ENCODE data around the gene TEX26. TPM values are rescaled to one million over a fixed set of nuclear protein-coding genes. Genes with fewer than 3 reads are reported as not detected.

TEX26 gene
- not detected in 2 replicates for total RNA-seq (2011; cell fraction: chromatin; rRNA removed; ENCODE audit: low replicate concordance)
- total RNA-seq (2011; cell fraction: nucleolus; rRNA removed), result not detected in 2 replicates
- total RNA-seq (2011; cell fraction: nucleoplasm; rRNA removed), result not detected in 2 replicates
- not detected in 2 replicates for total RNA-seq (2014; rRNA removed)
- total RNA-seq (2014; rRNA removed; fragmentation: Illumina TruSeq; extraction: Trizol), result not detected in 2 replicates
- not detected in 2 replicates for total RNA-seq (2015; rRNA removed; fragmentation: Illumina TruSeq; extraction: Trizol)
- total RNA-seq (2021), result not detected in 2 replicates
- polyA plus RNA-seq (2011; rRNA removed), result not detected in 2 replicates
- polyA plus RNA-seq (2011; cell fraction: cytosol; rRNA removed), result not detected in 2 replicates
- polyA plus RNA-seq (2011; cell fraction: nucleus; rRNA removed), result not detected in 2 replicates
- not detected in 2 replicates for polyA plus RNA-seq (2012)
- polyA plus RNA-seq (2014; fragmentation: Illumina TruSeq; extraction: Trizol), result not detected in 2 replicates
- not detected for polyA plus RNA-seq (2014; fragmentation: Nextera tagmentation; extraction: Ambion mirVana)
- polyA plus RNA-seq (2014; rRNA removed), result not detected in 2 replicates
- polyA minus RNA-seq (2011; rRNA and poly(A)+ RNA removed), result not detected in 2 replicates
- polyA minus RNA-seq (2011; cell fraction: cytosol; rRNA and poly(A)+ RNA removed), result not detected in 2 replicates
- not detected in 2 replicates for polyA minus RNA-seq (2011; cell fraction: nucleus; rRNA and poly(A)+ RNA removed)
- not detected for Bru-seq, nascent RNA
- not detected for BruChase-seq, experiment 1, labeled RNA remaining after a 2-hour chase
- percentile 3 among the genes with signal in this experiment for BruChase-seq, experiment 2, labeled RNA remaining after a 6-hour chase
- long read RNA-seq, experiment 1, result 0 reads
- long read RNA-seq, experiment 2, result 0 reads
- long read RNA-seq, experiment 3, result 0 reads

DNA sequence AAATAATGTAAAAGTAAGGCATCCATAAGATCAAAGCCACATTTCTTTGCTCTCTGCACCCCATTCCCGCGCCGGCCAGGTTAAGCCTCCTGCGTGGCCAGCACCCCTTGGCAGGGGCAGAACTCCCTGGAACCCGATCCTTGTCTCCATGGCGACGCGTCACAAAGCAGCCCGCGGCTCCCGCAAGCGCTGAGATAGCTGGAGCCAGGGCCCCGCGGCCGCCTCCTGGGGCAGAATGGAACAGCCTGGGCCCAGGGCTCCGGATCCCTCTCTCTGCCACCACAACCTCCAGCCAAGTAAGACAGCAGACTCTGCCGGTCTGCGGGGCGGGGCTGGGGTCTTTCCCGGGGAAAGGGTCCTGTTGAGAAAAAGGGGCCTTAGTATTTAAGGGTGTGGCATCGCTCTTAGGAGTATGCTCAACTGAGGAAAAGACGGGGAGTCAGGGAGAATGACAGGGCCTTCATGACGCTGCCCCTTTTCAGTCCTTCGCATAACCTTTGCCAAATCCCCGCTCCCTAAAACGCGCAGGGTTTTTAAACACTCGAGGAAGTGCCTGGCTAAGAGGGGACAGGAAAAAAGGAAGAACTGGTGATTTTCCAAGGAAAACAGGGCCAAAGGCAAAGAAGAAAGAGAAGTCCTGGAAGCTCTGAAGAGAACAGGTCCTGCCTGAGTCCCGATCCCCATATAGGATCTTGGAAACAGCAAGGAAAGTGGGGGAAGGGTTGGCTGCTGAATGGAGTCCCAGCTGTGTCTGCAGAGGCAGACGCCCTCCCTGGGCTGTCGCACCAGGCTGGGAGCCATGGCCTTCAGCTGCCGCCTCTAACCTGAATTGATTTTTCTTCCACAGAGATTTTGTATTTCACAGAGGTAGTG lies at the start of gene TEX26:
TEX26 (plus strand) TSS at position 176 of the 873 bp plus-strand sequence; CDS start at position 236, 60 bp downstream.
- no peak for DNase-seq (ENCODE audit: extremely low read depth in 1 of 4, low spot score in 3 of 4)
- ChIA-PET POLR2A (no interaction called here), CTCF (ENCODE audit: low intra/inter-chr PET ratio) (no interaction called here)
- Histone ChIP-seq H3K79me2 (ENCODE audit: control insufficient read depth, insufficient read depth, low read length) (no peaks in the 10 kb centered on the region), H3K27me3 (ENCODE audit: control insufficient read depth in 2 of 2, insufficient read depth in 2 of 2, low read length in 2 of 2) (peaks cover 0 to 3% of the 10 kb centered on the region in 2 experiments; a peak in 1 of 5 replicates), H3K27ac (ENCODE audit: extremely low read depth, low read depth, low read length) (no peak within 1 kb of the TSS), H3K36me3 (ENCODE audit: control insufficient read depth, insufficient read depth, low read length) (no peaks in the 10 kb centered on the region), H3K9me1 (ENCODE audit: control insufficient read depth, insufficient read depth, low read length) (no peaks in the 10 kb centered on the region), H4K20me1 (replicated peaks; ENCODE audit: control insufficient read depth, insufficient read depth, low read length) (no peaks in the 10 kb centered on the region), H3K4me3 (no peak within 1 kb of the TSS), H3K9ac (ENCODE audit: insufficient read depth in 1 of 2, low read depth in 2 of 2, low read length in 2 of 2) (no peak within 1 kb of the TSS), H3K4me2 (ENCODE audit: insufficient read depth, low read length) (no peak within 1 kb of the TSS), H2AFZ (ENCODE audit: low read depth, low read length) (no peak within 1 kb of the TSS), H3K9me3 (replicated peaks; ENCODE audit: control insufficient read depth, insufficient read depth, low read depth, low read length) (no peaks in the 10 kb centered on the region), H3K4me1 (replicated peaks in 1 of 2; ENCODE audit: control insufficient read depth in 2 of 2, insufficient read depth in 2 of 2, low read length in 2 of 2) (no peaks in the 10 kb centered on the region)
- 2% methylated on average over 15 of the region's 32 CpGs for WGBS (ENCODE audit: insufficient coverage, low coverage, missing lambda C conversion rate)
- no TSS peak for BruUV-seq (replicated peaks)
- peak; percentile 47; the same call in 1 of the 3 replicates for ATAC-seq
- intact Hi-C loops (cut with micrococcal nuclease) (no loop called here), in situ Hi-C loops (cut with MboI) (no loop called here)
- peak; percentile 20; the same call in 1 of the 2 replicates for TF ChIP-seq RFX1 (IDR thresholded peaks at IDR 0.05)
- TF ChIP-seq POLR2B (IDR thresholded peaks at IDR 0.05; ENCODE audit: low read depth, partially characterized antibody), result no peak
- no peak for FAIRE-seq

Data from K562 (cell line).